Ishikawa (cell line): ENCODE measurements around the gene PARD3.

Experiments used
- CEBPB ChIP-seq: IDR thresholded peaks from 2 replicates; pipeline ENCODE4 v1.6.1; 2012
- CREB1 ChIP-seq: IDR thresholded peaks from 2 replicates; pipeline ENCODE4 v1.6.1; 2012; ENCODE audit warnings: low read depth
- EGR1 ChIP-seq: IDR thresholded peaks from 2 replicates; pipeline ENCODE4 v1.6.1; 2012
- EP300 ChIP-seq: IDR thresholded peaks from 2 replicates; pipeline ENCODE4 v1.6.1; 2012; ENCODE audit warnings: borderline replicate concordance
- FOXM1 ChIP-seq: IDR thresholded peaks from 2 replicates; pipeline ENCODE4 v1.6.1; 2012; ENCODE audit warnings: low read depth, borderline replicate concordance
- NFIC ChIP-seq: IDR thresholded peaks from 2 replicates; pipeline ENCODE4 v1.6.1; 2012
- RAD21 ChIP-seq: IDR thresholded peaks from 2 replicates; pipeline ENCODE4 v1.6.1; 2012; ENCODE audit warnings: low read depth
- TAF1 ChIP-seq: IDR thresholded peaks from 2 replicates; pipeline ENCODE4 v1.6.1; 2012; ENCODE audit warnings: low read depth, mild to moderate bottlenecking
- TCF12 ChIP-seq: IDR thresholded peaks from 2 replicates; pipeline ENCODE4 v1.6.1; 2012; ENCODE audit warnings: low read depth
- TEAD4 ChIP-seq: IDR thresholded peaks from 2 replicates; pipeline ENCODE4 v1.6.1; 2012
- YY1 ChIP-seq: IDR thresholded peaks from 2 replicates; pipeline ENCODE4 v1.6.1; 2012; ENCODE audit warnings: low read depth
- ZBTB7A ChIP-seq: IDR thresholded peaks from 2 replicates; pipeline ENCODE4 v1.6.1; 2012; ENCODE audit warnings: low read depth
- TF ChIP-seq, protein P1 (sequence below): IDR thresholded peaks from 2 replicates; pipeline ENCODE4 v1.6.1; 2012
- TF ChIP-seq, protein P2 (sequence below): IDR thresholded peaks from 2 replicates; pipeline ENCODE4 v1.6.1; 2012
- TF ChIP-seq, protein P3 (sequence below): IDR thresholded peaks from 2 replicates; pipeline ENCODE4 v1.6.1; 2012; ENCODE audit warnings: low read depth, mild to moderate bottlenecking

The PARD3 gene

DNA sequence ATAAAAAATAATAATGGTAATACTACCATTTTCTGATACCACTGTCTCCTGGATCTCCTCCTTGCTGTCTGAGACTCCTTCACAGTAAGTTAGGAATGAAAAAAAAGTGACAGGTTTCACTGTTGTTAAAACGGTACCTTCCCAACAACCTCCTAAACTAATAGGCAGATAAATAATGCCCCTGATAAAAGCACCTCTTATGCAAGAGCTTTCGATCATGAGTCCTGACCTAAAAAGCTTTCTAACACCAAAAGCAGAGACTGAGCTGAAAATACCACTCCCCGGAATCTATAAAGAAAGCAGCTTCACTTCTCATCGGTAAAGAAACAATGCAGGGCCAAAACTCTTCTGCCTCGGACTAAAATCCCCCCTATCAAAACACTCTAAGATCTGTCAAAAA is 14.5 kb downstream of the PARD3 start:
- TF ChIP-seq TAF1 (no peak), EP300 (no peak), TCF12 (no peak), NFIC (no peak), CEBPB (no peak), CREB1 (no peak), TEAD4 (no peak), EGR1 (no peak), YY1 (no peak), ZBTB7A (no peak), RAD21 (no peak)
- TF ChIP-seq, protein P1, sequence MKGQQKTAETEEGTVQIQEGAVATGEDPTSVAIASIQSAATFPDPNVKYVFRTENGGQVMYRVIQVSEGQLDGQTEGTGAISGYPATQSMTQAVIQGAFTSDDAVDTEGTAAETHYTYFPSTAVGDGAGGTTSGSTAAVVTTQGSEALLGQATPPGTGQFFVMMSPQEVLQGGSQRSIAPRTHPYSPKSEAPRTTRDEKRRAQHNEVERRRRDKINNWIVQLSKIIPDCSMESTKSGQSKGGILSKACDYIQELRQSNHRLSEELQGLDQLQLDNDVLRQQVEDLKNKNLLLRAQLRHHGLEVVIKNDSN: no peak
- TF ChIP-seq, protein P2, sequence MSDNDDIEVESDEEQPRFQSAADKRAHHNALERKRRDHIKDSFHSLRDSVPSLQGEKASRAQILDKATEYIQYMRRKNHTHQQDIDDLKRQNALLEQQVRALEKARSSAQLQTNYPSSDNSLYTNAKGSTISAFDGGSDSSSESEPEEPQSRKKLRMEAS: no peak

DNA sequence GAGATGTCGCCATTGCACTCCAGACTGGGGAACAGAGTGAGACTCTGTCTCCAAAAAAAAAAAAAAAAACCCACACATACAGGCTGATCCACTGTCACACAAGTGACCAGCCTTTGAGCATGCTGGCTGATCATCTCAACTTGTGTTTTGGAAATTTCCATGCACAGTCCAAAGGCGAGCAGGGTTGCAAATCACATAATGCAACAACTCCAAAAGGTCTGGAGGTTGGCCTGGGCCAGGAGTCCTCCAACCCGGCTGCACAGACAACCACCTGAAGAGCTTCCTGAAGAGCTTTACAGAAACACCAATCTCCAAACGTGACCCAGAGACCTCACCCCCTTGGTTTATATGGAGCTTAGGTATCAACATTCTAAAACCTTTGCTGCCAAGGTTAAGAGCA is 16.4 kb downstream of the PARD3 start:
- TF ChIP-seq, protein P2: no peak
- no peak for TF ChIP-seq TCF12
- TF ChIP-seq FOXM1: no peak
- TF ChIP-seq CEBPB: no peak
- TF ChIP-seq EP300: no peak
- no peak for TF ChIP-seq YY1
- TF ChIP-seq ZBTB7A: no peak
- TF ChIP-seq, protein P3, sequence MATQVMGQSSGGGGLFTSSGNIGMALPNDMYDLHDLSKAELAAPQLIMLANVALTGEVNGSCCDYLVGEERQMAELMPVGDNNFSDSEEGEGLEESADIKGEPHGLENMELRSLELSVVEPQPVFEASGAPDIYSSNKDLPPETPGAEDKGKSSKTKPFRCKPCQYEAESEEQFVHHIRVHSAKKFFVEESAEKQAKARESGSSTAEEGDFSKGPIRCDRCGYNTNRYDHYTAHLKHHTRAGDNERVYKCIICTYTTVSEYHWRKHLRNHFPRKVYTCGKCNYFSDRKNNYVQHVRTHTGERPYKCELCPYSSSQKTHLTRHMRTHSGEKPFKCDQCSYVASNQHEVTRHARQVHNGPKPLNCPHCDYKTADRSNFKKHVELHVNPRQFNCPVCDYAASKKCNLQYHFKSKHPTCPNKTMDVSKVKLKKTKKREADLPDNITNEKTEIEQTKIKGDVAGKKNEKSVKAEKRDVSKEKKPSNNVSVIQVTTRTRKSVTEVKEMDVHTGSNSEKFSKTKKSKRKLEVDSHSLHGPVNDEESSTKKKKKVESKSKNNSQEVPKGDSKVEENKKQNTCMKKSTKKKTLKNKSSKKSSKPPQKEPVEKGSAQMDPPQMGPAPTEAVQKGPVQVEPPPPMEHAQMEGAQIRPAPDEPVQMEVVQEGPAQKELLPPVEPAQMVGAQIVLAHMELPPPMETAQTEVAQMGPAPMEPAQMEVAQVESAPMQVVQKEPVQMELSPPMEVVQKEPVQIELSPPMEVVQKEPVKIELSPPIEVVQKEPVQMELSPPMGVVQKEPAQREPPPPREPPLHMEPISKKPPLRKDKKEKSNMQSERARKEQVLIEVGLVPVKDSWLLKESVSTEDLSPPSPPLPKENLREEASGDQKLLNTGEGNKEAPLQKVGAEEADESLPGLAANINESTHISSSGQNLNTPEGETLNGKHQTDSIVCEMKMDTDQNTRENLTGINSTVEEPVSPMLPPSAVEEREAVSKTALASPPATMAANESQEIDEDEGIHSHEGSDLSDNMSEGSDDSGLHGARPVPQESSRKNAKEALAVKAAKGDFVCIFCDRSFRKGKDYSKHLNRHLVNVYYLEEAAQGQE: no peak
- no peak for TF ChIP-seq TAF1
- TF ChIP-seq TEAD4: no peak
- TF ChIP-seq CREB1: no peak
- no peak for TF ChIP-seq EGR1
- TF ChIP-seq RAD21: no peak
- TF ChIP-seq NFIC: no peak
- TF ChIP-seq, protein P1: no peak

DNA sequence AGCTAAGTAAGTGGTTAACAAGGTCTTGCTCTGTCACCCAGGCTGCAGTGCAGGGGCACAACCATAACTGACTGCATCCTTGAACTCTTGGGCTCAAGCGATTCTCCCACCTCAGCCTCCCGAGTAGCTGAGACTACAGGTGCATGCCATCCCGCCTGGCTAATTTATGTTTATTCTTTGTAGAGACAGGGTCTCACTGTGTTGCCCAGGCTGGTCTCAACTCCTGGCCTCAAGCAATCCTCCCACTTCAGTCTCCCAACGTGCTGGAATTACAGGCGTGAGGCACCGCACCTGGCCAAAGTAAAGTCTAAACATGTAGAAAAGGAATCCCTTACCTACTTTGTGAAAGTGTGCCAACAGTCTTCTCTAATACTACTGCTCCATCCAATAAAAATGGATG is 17.9 kb downstream of the PARD3 start:
- TF ChIP-seq ZBTB7A: no peak

DNA sequence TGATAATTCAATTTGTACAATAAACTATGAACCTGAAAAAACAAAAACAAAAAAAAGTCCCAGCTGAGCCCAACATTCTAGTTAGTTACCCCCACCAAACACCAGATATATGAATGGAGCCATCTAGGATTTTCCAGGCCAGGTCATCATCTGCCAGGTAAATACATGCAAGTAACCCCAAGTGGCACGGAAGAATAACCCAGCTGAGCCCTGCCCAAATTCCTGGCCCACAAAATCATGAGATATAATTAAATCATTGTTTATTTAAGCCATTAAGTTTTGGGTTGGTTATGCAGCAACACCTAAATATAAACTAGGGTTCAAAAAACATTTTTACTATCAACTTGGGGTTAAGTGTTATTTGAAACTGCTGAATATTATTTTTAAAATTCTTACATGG is 19.0 kb downstream of the PARD3 start:
- no peak for TF ChIP-seq TCF12
- no peak for TF ChIP-seq EP300
- no peak for TF ChIP-seq TAF1
- no peak for TF ChIP-seq NFIC
- TF ChIP-seq RAD21: no peak
- TF ChIP-seq CREB1: no peak
- TF ChIP-seq, protein P3: no peak
- TF ChIP-seq ZBTB7A: no peak

DNA sequence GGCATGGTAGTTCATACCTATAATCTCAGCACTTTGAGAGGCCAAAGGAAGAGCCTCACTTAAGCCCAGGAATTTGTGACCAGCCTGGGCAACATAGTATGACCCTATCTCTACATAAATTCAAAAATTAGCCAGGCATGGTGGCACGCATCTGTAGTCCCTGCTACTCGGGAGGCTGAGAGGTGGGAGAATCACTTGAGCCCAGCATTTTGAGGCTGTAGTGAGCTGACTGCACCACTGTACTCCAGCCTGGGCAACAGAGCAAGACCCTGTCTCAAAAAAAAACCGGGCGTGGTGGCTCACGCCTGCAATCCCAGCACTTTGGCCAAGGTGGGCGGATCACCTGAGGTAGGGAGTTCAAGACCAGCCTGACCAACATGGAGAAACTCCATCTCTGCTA is 19.8 kb downstream of the PARD3 start:
- TF ChIP-seq, protein P3: no peak
- no peak for TF ChIP-seq FOXM1
- TF ChIP-seq CEBPB: no peak
- no peak for TF ChIP-seq NFIC
- TF ChIP-seq YY1: no peak
- TF ChIP-seq, protein P2: no peak
- TF ChIP-seq EGR1: no peak
- TF ChIP-seq TAF1: no peak
